A549 treated with AZD2906 at 1 μM for 4 hours (cell line): ENCODE data around the gene HOXA6. TPM values are rescaled to one million over a fixed set of nuclear protein-coding genes. Genes with fewer than 3 reads are reported as not detected.

Experiments used
- total RNA-seq: library from RNA; stranded (reverse); fragments of 200-300 nt; extraction: Qiagen RNA extraction; gene quantifications from 5 replicates; pipeline ENCODE4 v1.2.3, GENCODE V29; 2022

HOXA6 gene
- total RNA-seq, 1 experiment from 2014 or later = 1.7 TPM

Other genes starting within 250 kb of the HOXA6 start
- gene HOXA1, start 51.8 kb downstream of the HOXA6 start, total RNA-seq = 2.1 to 3.4 TPM (median 3.2 TPM) in 5 replicates
- 0.40 to 0.85 TPM (median 0.76 TPM) in 5 replicates for gene HOXA2, start 45.1 kb downstream of the HOXA6 start, total RNA-seq
- gene HOXA4, start 17.0 kb downstream of the HOXA6 start, total RNA-seq = 1.6 to 1.9 TPM (median 1.8 TPM) in 5 replicates
- 3.3 to 5.9 TPM (median 4.0 TPM) in 5 replicates for gene HOXA5, start 4.1 kb downstream of the HOXA6 start, total RNA-seq
- gene HOXA3, start 4.8 kb upstream of the HOXA6 start, total RNA-seq = 3.7 to 5.6 TPM (median 4.7 TPM) in 5 replicates
- gene HOXA7, start 8.9 kb upstream of the HOXA6 start, total RNA-seq = 5.0 to 5.3 TPM (median 5.2 TPM) in 5 replicates
- 0.37 to 0.89 TPM (median 0.53 TPM) in 5 replicates for gene HOXA9, start 17.8 kb upstream of the HOXA6 start, total RNA-seq
- 6.2 to 7.0 TPM (median 6.7 TPM) in 5 replicates for gene HOXA10, start 26.5 kb upstream of the HOXA6 start, total RNA-seq
- 0.45 to 0.69 TPM (median 0.55 TPM) in 5 replicates for gene HOXA11, start 37.5 kb upstream of the HOXA6 start, total RNA-seq
- gene HOXA13, start 52.3 kb upstream of the HOXA6 start, total RNA-seq = 1.7 to 2.4 TPM (median 2.2 TPM) in 5 replicates
- gene EVX1, start 95.0 kb upstream of the HOXA6 start, total RNA-seq = 0.09 to 0.22 TPM (median 0.14 TPM) in 5 replicates